Endothelial cell of umbilical vein (primary cell): ENCODE data around the gene PAPPA.

Source experiments
- CTCF ChIP-seq, 2 donors: IDR thresholded peaks; 1 replicate in 1 of 2; 2 replicates in 1 of 2; pipeline ENCODE4 v1.5.1; 2011; ENCODE audit warnings: low read length in 2 of 2, mild to moderate bottlenecking in 2 of 2, moderate library complexity in 2 of 2, control low read depth in 1 of 2, inconsistent platforms in 1 of 2, low read depth in 1 of 2; ENCODE audit not compliant: insufficient read depth in 1 of 2; ENCODE audit errors: extremely low read depth in 1 of 2
- EZH2 ChIP-seq: IDR thresholded peaks from 2 replicates; pipeline ENCODE4 v1.6.1; 2012; ENCODE audit warnings: borderline replicate concordance, low read depth, mild to moderate bottlenecking, moderate library complexity, low read length, inconsistent platforms; ENCODE audit not compliant: severe bottlenecking
- POLR2AphosphoS5 ChIP-seq: IDR thresholded peaks from 2 replicates; pipeline ENCODE4 v1.6.1; 2012; ENCODE audit warnings: low read depth, mild to moderate bottlenecking, control low read depth, low read length, moderate library complexity; ENCODE audit not compliant: insufficient read depth

- TF ChIP-seq POLR2AphosphoS5: no peak
- TF ChIP-seq CTCF (IDR thresholded peaks at IDR 0.05; ENCODE audit: extremely low read depth in 1 of 2, insufficient read depth in 1 of 2, low read depth in 1 of 2, low read length in 2 of 2): no peak
- no peak for TF ChIP-seq EZH2
These were observed 182.7 kb downstream of the PAPPA start for GRCh38 chr9:116336133-116336862.
